Heart right ventricle (tissue), 16 donors: ENCODE measurements around the gene ZSWIM3. TPM values are rescaled to one million over a fixed set of nuclear protein-coding genes. Genes with fewer than 3 reads are reported as not detected.
A peak's percentile ranks its signal among the peaks of the same experiment; 100 is the strongest.
"Not testable (repeated sequence)": the region's sequence is repeated elsewhere in the genome, so short reads cannot be mapped to it uniquely, and the experiment has no call there.

Experiments
- ATAC-seq, 8 donors: fragments of 200-7000 bp; cut with Tn5 transposase; one replicate each; pipeline ENCODE4 v1.9.1; 2020; ENCODE audit warnings: mild to moderate bottlenecking in 8 of 8, moderate library complexity in 8 of 8, moderate number of reproducible peaks in 1 of 8
- DNase-seq, 2 donors: peaks; one replicate each; pipeline ENCODE4 v3.0.0-alpha.2; 2020
- H3K27ac ChIP-seq, 10 donors: fragments of 200-600 bp; sonication (generic) in 2 of 10; one replicate each; pipeline versions ENCODE4 v1.5.0 to v1.8.0; 2020 to 2022; ENCODE audit warnings: mild to moderate bottlenecking in 3 of 10
- H3K27me3 ChIP-seq, 7 donors: fragments of 200-600 bp; one replicate each; pipeline ENCODE4 v1.8.0; 2021 to 2022; ENCODE audit warnings: mild to moderate bottlenecking in 2 of 7
- H3K36me3 ChIP-seq, 9 donors: fragments of 200-600 bp; sonication (generic) in 1 of 9; one replicate each; pipeline versions ENCODE4 v1.5.0 to v1.8.0; 2020 to 2022; ENCODE audit warnings: mild to moderate bottlenecking in 2 of 9
- H3K4me1 ChIP-seq, 9 donors: fragments of 200-600 bp; sonication (generic) in 1 of 9; one replicate each; pipeline versions ENCODE4 v1.5.0 to v1.8.0; 2020 to 2022; ENCODE audit warnings: mild to moderate bottlenecking in 4 of 9
- H3K4me3 ChIP-seq, 10 donors: fragments of 200-600 bp; sonication (generic) in 2 of 10; one replicate each; pipeline versions ENCODE4 v1.5.0 to v1.8.0; 2020 to 2022; ENCODE audit warnings: mild to moderate bottlenecking in 7 of 10, moderate library complexity in 2 of 10
- H3K9me3 ChIP-seq, 11 donors: fragments of 200-600 bp in 10 of 11; sonication (generic) in 2 of 11; one replicate each; pipeline versions ENCODE4 v1.5.0 to v1.8.0; 2013 to 2022; ENCODE audit warnings: mild to moderate bottlenecking in 2 of 11, control low read depth in 1 of 11, moderate library complexity in 1 of 11
- WGBS, 2 donors: extraction: QIAGEN DNeasy Blood & Tissue Kit; methylation state at CpG; one replicate each; pipeline ENCODE4 v1.1.7; 2013; ENCODE audit warnings: inconsistent platforms in 1 of 2; 5-methylcytosine and 5-hydroxymethylcytosine counted together
- intact Hi-C, 10 donors: fragments of 100-400 bp; cut with DNase I; formaldehyde crosslinking; loops; one replicate each; pipeline versions ENCODE4 v1.11.1 to v1.14.2; 2022
- polyA plus RNA-seq, 2 donors: library from polyadenylated mRNA; stranded (reverse); fragments of 200-250 nt; gene quantifications; one replicate each; pipeline ENCODE4 v1.2.3, GENCODE V29; 2013
- total RNA-seq, 10 donors: library from RNA; stranded (reverse); fragmentation: NEBNext Ultra II Directional in 3 of 10; extraction: Animal tissue kit (Norgen Biotek cat#: 25700) in 3 of 10; gene quantifications; one replicate each; pipeline versions ENCODE4 v1.2.1 to v1.2.4, GENCODE V29; 2021 to 2023
- TF ChIP-seq, protein P1 (sequence below), 9 donors: fragments of 200-600 bp; sonication (generic) in 2 of 9; IDR thresholded peaks; one replicate each; pipeline versions ENCODE4 v1.5.0 to v1.8.0; 2021 to 2022; ENCODE audit warnings: antibody characterized with exemption in 9 of 9, mild to moderate bottlenecking in 5 of 9, moderate library complexity in 1 of 9
- donor health status: Arrhythmogenic right ventricular cardiomyopathy.
- donor health status: ischemic (EF 13 %, LVEDD 7.1; RV severe dilation, severe dysfunction).
- donor health status: healthy with polysubstance abuse.
- donor health status: DM: no; HTN: yes; CAD: no.
- donor health status: DM: no; HTN: no; CAD: no.
- donor health status: ischemic (EF 25% LVEDD 6.9; RV normal size, moderate dysfunction).
- donor health status: ischemic (EF 25% LVEDD 5.7; RV mildly dilated, moderate dysfunction).
- donor health status: healthy.
- donor health status: DM: yes; HTN: yes; CAD: no.
- donor health status: Ischemic cardiomyopathy.
- donor health status: ischemic (EF 35%, LVEDD 5.7; RV mildly dilated, moderate dysfunction).
- donor health status: nonischemic (EF 11% LVEDD 7.7; RV severe dilation, severe dysfunction).
- donor health status: DM: yes; HTN: yes; CAD: no.
- donor health status: PGD.
- donor health status: ischemic (EF 29% LVEDD 5.4; RV normal size, mild dysfunction).
- donor health status: nonischemic (EF 23%, LVEDD 6.1; RV moderate dilation, normal function).

Gene ZSWIM3
- total and polyA plus RNA-seq, 12 donors = 1.4 to 2.5 (median 1.9) TPM

DNA sequence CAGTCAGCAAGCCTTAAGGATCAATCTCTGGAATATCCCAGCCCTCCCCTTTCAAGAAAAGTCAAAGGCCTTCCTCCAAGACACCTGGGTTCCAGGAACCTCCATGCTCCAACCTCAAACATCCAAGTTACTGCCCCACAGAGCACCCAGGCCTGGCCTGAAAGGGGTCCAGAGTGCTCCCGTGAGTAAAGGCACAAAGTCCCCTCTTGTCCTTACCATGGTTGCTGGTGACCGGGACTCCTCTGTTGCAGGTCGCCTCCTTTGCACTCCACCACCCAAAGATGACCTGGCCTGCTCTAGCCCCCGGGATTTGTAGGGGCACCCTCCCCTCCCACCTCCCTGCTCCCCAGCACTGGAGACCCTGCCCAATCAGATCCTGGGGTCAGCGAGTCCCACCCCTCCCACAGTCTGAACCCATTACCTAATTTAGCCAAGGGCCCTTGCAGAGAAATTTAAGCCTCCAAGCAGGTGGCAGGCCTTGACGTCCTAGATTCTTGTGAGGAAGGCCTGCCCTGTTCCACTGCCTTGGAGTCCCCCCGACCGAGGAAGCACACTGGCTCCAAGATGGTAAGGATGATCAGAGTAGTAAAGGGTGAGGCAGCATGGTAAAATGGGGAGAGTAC, 30.3 kb upstream of the ZSWIM3 start, which contains the start of gene TNNC2:
Gene TNNC2, minus strand, starts transcription at position 283 of the 623 bp plus-strand sequence. Its CDS starts 64 bp downstream, at position 219.
- DNase-seq = no peak
- 90 to 91% methylated on average over 8 of the region's 8 CpGs for WGBS, 2 donors
- intact Hi-C loops = loop anchor here in 5 of 10 donors (10.0 kb wide), 2 partner anchors 108 to 138 kb away; partner anchors contain the start of gene PCIF1 (in 1 of the 5)
- Histone ChIP-seq H3K27ac (peak within 1 kb of the TSS in 7 of 10 donors; percentile 15 to 68 (median 46)), H3K4me1 (peaks cover 4 to 42% (median 28%) of the 10 kb centered on the region in 9 donors), H3K4me3 (no peak within 1 kb of the TSS), H3K36me3 (no peaks in the 10 kb centered on the region), H3K9me3 (no peaks in the 10 kb centered on the region), H3K27me3 (peaks cover 3 to 27% (median 21%) of the 10 kb centered on the region in 7 donors)
- ATAC-seq = no peak
- TF ChIP-seq, protein P1, sequence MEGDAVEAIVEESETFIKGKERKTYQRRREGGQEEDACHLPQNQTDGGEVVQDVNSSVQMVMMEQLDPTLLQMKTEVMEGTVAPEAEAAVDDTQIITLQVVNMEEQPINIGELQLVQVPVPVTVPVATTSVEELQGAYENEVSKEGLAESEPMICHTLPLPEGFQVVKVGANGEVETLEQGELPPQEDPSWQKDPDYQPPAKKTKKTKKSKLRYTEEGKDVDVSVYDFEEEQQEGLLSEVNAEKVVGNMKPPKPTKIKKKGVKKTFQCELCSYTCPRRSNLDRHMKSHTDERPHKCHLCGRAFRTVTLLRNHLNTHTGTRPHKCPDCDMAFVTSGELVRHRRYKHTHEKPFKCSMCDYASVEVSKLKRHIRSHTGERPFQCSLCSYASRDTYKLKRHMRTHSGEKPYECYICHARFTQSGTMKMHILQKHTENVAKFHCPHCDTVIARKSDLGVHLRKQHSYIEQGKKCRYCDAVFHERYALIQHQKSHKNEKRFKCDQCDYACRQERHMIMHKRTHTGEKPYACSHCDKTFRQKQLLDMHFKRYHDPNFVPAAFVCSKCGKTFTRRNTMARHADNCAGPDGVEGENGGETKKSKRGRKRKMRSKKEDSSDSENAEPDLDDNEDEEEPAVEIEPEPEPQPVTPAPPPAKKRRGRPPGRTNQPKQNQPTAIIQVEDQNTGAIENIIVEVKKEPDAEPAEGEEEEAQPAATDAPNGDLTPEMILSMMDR (IDR thresholded peaks at IDR 0.05) = no peak

DNA sequence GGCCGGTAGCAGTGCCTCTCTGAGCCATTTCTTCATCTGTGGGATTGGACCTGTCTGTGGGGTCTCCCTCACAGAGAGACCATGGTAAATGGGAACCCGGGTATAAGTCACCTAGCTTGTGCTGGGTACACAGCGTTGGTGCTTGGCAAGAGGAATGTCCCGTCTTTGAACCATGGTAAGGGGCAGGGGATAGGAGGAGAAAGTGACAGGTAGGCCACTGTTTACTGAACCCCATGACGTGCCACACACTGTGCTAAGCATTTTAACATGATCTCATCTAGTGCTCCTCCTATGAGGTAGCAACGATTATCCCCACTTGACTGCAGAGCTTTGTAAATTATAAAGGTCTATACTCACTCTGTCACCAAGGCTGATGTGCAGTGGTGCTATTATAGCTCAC, 29.7 kb upstream of the ZSWIM3 start:
- 76 to 91% methylated on average over 6 of the region's 6 CpGs for WGBS, 2 donors
- TF ChIP-seq, protein P1 (IDR thresholded peaks at IDR 0.05) = no peak
- no peak for ATAC-seq
- H3K36me3 ChIP-seq = no peaks in the 10 kb centered on the region
- H3K27me3 ChIP-seq = peaks cover under 1 to 21% (median 17%) of the 10 kb centered on the region in 7 donors
- DNase-seq = no peak
- H3K27ac ChIP-seq = peak overlapping the region in 1 of 10 donors; percentile 24
- no peak overlapping the region for H3K4me3 ChIP-seq
- intact Hi-C loops = loop anchor here in 5 of 10 donors (10.0 kb wide), 2 partner anchors 107 to 137 kb away; partner anchors contain the start of gene PCIF1 (in 1 of the 5)
- peaks cover 3 to 42% (median 28%) of the 10 kb centered on the region in 9 donors for H3K4me1 ChIP-seq
- no peaks in the 10 kb centered on the region for H3K9me3 ChIP-seq

DNA sequence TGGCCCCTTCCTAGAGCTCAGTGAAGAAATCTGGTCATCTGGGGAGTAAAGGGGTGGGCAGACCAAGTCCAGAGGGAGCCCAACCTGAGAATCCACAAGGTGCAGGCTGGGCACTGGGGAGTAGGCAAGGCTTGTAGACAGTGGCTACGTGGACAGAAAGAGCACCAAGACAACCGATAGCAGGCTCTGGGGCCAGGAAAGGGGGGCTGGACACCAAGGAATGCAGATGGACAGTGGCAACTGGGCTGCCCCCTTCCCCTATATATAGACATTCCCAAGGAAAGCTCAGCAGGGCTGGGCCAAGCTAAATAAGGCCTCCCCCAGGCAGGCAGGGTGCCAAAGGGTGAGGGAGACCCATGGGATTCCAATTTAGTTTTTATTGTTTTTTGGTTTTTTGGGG, 28.8 kb upstream of the ZSWIM3 start:
- peaks cover 0 to 42% (median 29%) of the 10 kb centered on the region in 9 donors for H3K4me1 ChIP-seq
- DNase-seq = no peak
- intact Hi-C loops = loop anchor here in 5 of 10 donors (10.0 kb wide), 2 partner anchors 106 to 136 kb away; partner anchors contain the start of gene PCIF1 (in 1 of the 5)
- H3K27ac ChIP-seq = peak overlapping the region in 5 of 10 donors; percentile 6 to 37 (median 25)
- no peaks in the 10 kb centered on the region for H3K36me3 ChIP-seq
- H3K9me3 ChIP-seq = no peaks in the 10 kb centered on the region
- no peak for ATAC-seq
- peaks cover 0 to 12% (median 8%) of the 10 kb centered on the region in 7 donors for H3K27me3 ChIP-seq
- no peak overlapping the region for H3K4me3 ChIP-seq
- TF ChIP-seq, protein P1 (IDR thresholded peaks at IDR 0.05) = no peak
- WGBS, 2 donors = 29 to 34% methylated on average over 2 of the region's 2 CpGs

DNA sequence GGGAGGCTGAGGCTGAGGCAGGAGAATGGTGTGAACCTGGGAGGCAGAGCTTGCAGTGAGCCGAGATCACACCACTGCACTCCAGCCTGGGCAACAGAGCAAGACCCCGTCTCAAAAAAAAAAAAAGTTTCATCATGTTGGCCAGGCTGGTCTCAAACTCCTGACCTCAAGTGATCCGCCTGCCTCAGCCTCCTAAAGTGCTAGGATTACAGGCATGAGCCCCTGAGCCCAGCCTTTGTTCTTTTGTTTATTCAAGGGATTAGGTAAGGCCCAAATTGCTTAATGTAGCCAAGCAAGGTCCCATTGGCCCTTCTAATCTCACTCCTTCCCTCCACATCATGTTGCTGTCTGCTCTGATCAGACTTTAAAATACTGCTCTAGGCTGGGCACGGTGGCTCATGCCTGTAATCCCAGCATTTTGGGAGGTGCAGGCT, 27.7 kb upstream of the ZSWIM3 start:
- ATAC-seq, DNase-seq, H3K9me3 ChIP-seq, H3K27me3 ChIP-seq, H3K4me3 ChIP-seq, H3K36me3 ChIP-seq, H3K27ac ChIP-seq: not testable (repeated sequence)
- 88 to 89% methylated on average over 4 of the region's 4 CpGs for WGBS, 2 donors
- H3K4me1 ChIP-seq = peaks cover 2 to 40% (median 25%) of the 10 kb centered on the region in 9 donors
- intact Hi-C loops = loop anchor here in 8 of 10 donors (10.0 kb wide), 4 partner anchors 55 to 145 kb away; partner anchors contain the start of genes PCIF1 (in 1 of the 8), SPATA25 (in 1 of the 8), ZNF335 (in 1 of the 8) and ZSWIM1 (in 1 of the 8)
